ENCODE measurements around the gene FRYL.
"Not testable (repeated sequence)": the region's sequence is repeated elsewhere in the genome, so short reads cannot be mapped to it uniquely, and the experiment has no call there.

FRYL gene

GRCh38 chr4:48812866-48813265, 32.8 kb upstream of the FRYL start:
- H3K9me3 Mint-ChIP-seq, result no peaks in the 10 kb centered on the region
- H3K4me3 Mint-ChIP-seq, result no peak overlapping the region
- no peak overlapping the region for H3K27ac Mint-ChIP-seq
- H3K4me1 Mint-ChIP-seq, result no peaks in the 10 kb centered on the region
- TF ChIP-seq CTCF (IDR thresholded peaks at IDR 0.05), result no peak
- no peak for DNase-seq
- peaks cover 14% of the 10 kb centered on the region for H3K27me3 Mint-ChIP-seq (ENCODE audit: low read depth, poor library complexity)
- H3K36me3 Mint-ChIP-seq (ENCODE audit: low read depth), result no peaks in the 10 kb centered on the region

- H3K27me3 Mint-ChIP-seq (ENCODE audit: low read depth, poor library complexity), result peaks cover 6% of the 10 kb centered on the region
- peak overlapping the region; percentile 96 for H3K27ac Mint-ChIP-seq
- no peaks in the 10 kb centered on the region for H3K9me3 Mint-ChIP-seq
- no peaks in the 10 kb centered on the region for H3K36me3 Mint-ChIP-seq (ENCODE audit: low read depth)
- TF ChIP-seq CTCF (IDR thresholded peaks at IDR 0.05), result no peak
- DNase-seq, result peak; percentile 46
- H3K4me1 Mint-ChIP-seq, result peaks cover 27% of the 10 kb centered on the region
- no peak overlapping the region for H3K4me3 Mint-ChIP-seq
Measured at GRCh38 chr4:48804584-48805301, 24.7 kb upstream of the FRYL start.

DNA sequence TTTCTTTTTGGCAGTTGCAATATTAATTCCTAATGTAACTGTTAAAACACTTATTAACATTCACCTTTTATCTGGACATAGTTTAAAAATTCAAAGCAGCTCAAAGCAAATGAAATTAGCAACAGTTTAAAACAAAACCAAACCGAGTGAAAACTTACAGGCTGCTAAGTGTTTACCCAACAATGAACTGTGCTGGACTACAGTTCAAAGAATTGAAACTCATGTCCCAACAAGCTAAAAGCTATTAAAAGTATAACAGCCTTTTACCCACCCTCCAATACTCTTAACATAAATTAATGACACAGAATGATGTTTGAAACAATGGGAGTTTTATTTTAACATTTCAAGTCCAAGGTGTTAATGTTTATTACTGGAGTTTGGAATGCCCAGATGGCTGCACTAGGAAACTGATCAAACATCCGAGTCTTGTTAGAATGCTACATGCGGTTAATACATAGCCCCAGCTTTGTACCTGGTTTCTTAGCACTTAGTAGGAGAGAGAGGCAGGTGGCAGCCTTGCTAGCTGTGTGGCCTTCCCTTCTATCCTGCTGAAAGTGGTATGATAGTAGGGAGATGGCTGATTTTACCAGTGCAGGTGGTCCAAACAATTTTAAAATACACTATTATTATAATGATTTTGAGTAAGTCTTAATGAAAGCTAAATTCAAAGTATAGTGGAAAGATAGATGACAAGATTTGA, 21.1 kb upstream of the FRYL start:
- no peaks in the 10 kb centered on the region for H3K36me3 Mint-ChIP-seq (ENCODE audit: low read depth)
- no peaks in the 10 kb centered on the region for H3K27me3 Mint-ChIP-seq (ENCODE audit: low read depth, poor library complexity)
- no peaks in the 10 kb centered on the region for H3K9me3 Mint-ChIP-seq
- no peak for TF ChIP-seq CTCF (IDR thresholded peaks at IDR 0.05)
- H3K27ac Mint-ChIP-seq, result no peak overlapping the region
- peaks cover 50% of the 10 kb centered on the region for H3K4me1 Mint-ChIP-seq
- no peak for DNase-seq
- no peak overlapping the region for H3K4me3 Mint-ChIP-seq

GRCh38 chr4:48800155-48800554, 20.1 kb upstream of the FRYL start:
- H3K27me3 Mint-ChIP-seq (ENCODE audit: low read depth, poor library complexity); H3K36me3 Mint-ChIP-seq (ENCODE audit: low read depth); H3K9me3 Mint-ChIP-seq; H3K4me3 Mint-ChIP-seq; H3K27ac Mint-ChIP-seq; DNase-seq: not testable (repeated sequence)
- peaks cover 48% of the 10 kb centered on the region for H3K4me1 Mint-ChIP-seq

DNA sequence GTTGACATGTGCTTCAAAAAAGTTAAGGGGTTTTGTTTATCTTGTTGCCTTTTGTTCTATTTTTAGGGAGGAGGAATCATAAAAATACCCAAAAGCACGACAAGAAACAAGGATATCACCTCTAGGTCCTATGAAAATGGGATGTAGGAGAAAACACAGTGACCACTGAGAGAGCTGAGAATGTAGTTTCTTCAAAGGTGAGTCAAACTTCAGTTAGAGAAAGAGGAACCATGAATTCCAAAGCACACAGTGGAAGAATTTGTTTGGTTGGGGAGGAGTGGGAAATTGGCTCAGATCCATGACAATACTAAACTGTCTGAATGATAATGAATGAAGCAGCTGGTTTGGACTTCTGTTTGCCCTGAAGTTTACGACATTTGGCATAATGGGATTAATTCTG, 19.1 kb upstream of the FRYL start:
- no peak for DNase-seq
- Mint-ChIP-seq H3K27me3 (ENCODE audit: low read depth, poor library complexity) (no peaks in the 10 kb centered on the region), H3K9me3 (no peaks in the 10 kb centered on the region), H3K27ac (peak overlapping the region; percentile 14), H3K4me1 (peaks cover 42% of the 10 kb centered on the region), H3K4me3 (no peak overlapping the region), H3K36me3 (ENCODE audit: low read depth) (no peaks in the 10 kb centered on the region)
- no peak for TF ChIP-seq CTCF (IDR thresholded peaks at IDR 0.05)

GRCh38 chr4:48798117-48798516, 18.0 kb upstream of the FRYL start:
- H3K4me1 Mint-ChIP-seq, result peaks cover 42% of the 10 kb centered on the region

More at GRCh38 chr4:48798117-48798516, 18.0 kb upstream of the FRYL start:
- Mint-ChIP-seq H3K27ac (no peak overlapping the region), H3K9me3 (no peaks in the 10 kb centered on the region), H3K4me3 (no peak overlapping the region), H3K27me3 (ENCODE audit: low read depth, poor library complexity) (peaks cover 6% of the 10 kb centered on the region), H3K36me3 (ENCODE audit: low read depth) (no peaks in the 10 kb centered on the region)
- DNase-seq, result no peak
- TF ChIP-seq CTCF (IDR thresholded peaks at IDR 0.05), result no peak
